GM21619 (cell line): Measurements from ENCODE around the gene YAP1.
A peak's percentile ranks its signal among the peaks of the same experiment; 100 is the strongest.
"Not testable (repeated sequence)": the region's sequence is repeated elsewhere in the genome, so short reads cannot be mapped to it uniquely, and the experiment has no call there.

ENCODE experiments used
- ATAC-seq: cut with Tn5 transposase; IDR thresholded peaks from one replicate; pipeline ENCODE4 v1.9.1; 2021; ENCODE audit not compliant: unreplicated experiment

Gene YAP1

DNA sequence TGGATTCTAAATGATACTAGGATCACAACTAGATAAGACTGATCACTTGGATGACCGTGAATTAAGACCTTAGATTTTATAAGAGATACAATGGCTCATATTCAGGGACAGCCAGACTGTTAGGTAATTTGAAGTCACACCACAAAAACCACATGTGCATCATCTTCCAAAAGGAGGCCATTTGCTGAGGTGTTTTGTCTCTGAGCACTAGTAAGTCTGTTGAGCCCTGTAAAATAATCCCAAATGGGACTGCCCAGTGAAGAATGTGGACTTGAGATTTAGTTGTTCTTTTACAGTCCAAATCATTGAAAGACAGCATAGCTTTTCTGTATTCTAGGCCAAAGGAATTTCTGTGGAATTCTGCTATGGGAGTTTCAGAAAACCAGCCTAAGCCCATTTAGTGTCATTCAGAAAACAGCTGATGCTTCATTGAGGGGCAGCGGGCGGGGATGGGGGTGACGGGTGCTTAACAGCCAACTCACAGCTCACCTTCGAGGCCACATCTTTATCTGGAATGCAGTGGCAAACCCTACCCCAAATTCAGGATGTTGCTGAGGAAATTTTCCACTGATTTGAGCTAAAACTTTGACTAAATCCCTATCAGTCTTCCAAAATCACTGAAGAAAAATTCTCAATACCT, 127.0 kb downstream of the YAP1 start:
- no peak for ATAC-seq

- ATAC-seq, result no peak
These were observed 128.2 kb downstream of the YAP1 start for GRCh38 chr11:102238391-102238821.

GRCh38 chr11:102239448-102239847, 129.2 kb downstream of the YAP1 start:
- no peak for ATAC-seq

DNA sequence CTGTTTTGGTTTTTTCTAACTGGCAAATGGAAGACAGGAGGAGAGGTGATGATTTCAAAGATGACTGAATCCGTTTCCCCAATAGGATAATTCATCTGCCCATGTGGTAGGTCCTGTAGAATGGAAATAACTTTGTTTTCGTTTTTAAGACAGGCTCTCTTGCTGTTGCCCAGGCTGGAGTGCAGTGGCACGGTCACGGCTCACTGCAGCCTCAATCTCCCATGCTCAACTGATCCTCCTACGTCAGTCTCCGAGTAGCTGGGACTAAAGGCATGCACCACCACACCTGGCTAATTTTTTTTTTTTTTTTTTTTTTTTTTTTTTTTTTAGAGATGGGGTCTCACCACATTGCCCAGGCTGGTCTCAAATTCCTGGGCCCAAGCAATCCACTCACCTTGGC, 129.7 kb downstream of the YAP1 start:
- ATAC-seq, result no peak

- no peak for ATAC-seq
These were observed 130.3 kb downstream of the YAP1 start for GRCh38 chr11:102240502-102240901.

GRCh38 chr11:102241026-102241425, 130.8 kb downstream of the YAP1 start:
- no peak for ATAC-seq

GRCh38 chr11:102243399-102243884, 133.2 kb downstream of the YAP1 start:
- no peak for ATAC-seq

GRCh38 chr11:102244681-102245409, 134.6 kb downstream of the YAP1 start:
- ATAC-seq, result no peak

- ATAC-seq, result no peak
These were observed 141.2 kb downstream of the YAP1 start for GRCh38 chr11:102251423-102251822.

DNA sequence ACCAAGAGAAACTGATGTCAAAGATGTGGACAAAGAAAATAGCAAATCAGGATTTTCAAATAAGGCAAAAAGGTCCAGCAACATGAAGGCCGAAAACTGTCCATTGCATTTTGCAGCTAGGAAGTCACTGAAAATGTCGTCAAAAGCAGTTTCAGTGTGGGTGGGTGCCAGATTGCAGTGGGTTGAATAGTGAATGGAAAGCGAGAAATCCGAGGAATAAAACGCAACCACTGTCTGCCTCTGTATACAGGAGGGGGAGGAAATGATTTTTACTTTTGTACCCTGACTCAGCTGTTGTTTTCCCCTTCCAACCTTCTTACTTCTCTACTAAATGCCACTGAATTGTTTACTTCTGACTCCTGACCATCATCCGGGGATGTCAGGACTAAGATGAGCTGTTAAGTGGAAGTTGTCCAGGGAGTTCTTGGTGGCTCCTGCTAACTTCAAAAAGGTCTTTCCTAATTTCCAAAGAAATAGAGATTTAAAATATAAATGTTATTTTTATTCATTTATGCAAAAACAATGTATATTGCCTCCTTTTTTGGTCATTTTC, 142.2 kb downstream of the YAP1 start:
- ATAC-seq, result no peak

GRCh38 chr11:102253020-102253715, 142.9 kb downstream of the YAP1 start:
- no peak for ATAC-seq

- no peak for ATAC-seq
These were observed 143.8 kb downstream of the YAP1 start for GRCh38 chr11:102254047-102254446.

- ATAC-seq, result no peak
These were observed 146.0 kb downstream of the YAP1 start for GRCh38 chr11:102256251-102256650.

GRCh38 chr11:102260241-102260640, 150.0 kb downstream of the YAP1 start:
- ATAC-seq, result no peak

GRCh38 chr11:102263379-102264003, 153.2 kb downstream of the YAP1 start:
- ATAC-seq, result no peak

- ATAC-seq, result not testable (repeated sequence)
These were observed 154.5 kb downstream of the YAP1 start for GRCh38 chr11:102264704-102265103.

DNA sequence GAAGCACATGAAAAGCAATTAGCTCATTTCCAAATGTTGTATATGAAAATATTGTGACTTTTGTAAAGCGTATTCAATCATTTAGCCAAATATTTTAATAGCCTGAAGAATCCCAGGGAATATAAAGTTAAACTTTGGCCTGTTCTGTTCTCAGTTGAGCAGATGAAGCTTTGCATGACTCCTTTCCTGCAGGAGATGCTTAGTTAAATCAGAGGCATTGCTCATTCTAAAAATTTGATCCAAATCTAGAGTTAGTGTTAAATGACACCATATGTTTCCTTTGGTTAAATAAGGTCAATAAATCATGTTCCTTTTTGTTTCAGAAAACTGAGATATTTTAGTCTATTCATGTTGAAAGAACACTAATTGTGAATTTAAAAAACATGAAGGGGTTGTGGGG, 155.9 kb downstream of the YAP1 start:
- ATAC-seq, result no peak

DNA sequence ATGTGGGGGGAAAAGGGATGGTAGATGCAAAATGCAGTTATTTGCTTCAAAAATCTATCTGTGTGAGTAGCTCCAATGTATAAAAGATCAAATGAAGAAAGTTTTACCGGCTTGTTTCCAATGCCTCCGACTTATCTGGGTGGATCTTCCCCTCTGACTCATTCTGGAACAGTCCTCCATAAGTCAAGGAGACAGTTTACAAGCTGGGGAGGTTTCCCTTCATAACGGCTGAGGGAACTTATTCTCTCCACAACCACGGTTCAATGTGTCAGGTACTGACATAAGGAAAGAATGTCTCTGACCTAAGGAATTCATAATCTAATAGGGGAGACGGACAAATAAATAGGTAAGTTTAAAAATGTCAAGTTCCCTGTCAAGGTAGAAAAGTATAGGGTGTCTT, 157.4 kb downstream of the YAP1 start:
- ATAC-seq, result no peak

GRCh38 chr11:102268083-102268984, 158.1 kb downstream of the YAP1 start:
- ATAC-seq, result peak; percentile 97

DNA sequence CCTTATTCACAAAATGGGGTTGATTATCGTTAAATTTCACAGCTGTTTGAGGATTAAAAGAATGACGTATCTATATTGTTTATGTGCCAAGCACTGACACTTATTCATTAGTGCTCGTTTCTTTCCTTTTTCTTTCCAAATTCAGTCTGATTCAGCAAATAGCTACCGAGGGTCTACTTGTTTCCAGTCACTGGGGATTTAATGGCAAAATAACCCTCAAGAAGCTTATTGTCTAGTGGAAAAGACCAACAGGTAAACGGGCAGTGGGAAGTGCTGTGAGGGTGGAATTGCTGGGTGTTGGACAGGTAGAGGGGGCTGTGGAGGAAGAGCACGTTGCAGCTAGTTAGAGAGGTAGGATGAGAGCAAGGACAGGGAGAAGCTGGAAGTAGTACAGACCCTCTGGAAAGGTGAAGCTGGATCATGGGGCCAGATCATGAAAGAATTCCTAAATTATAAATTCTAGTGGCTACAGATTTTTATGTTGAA, 158.8 kb downstream of the YAP1 start:
- ATAC-seq, result no peak
